ENCODE results near the gene BET1L. TPM values are rescaled to one million over a fixed set of nuclear protein-coding genes. Genes with fewer than 3 reads are reported as not detected.
"Not testable (repeated sequence)": the region's sequence is repeated elsewhere in the genome, so short reads cannot be mapped to it uniquely, and the experiment has no call there.

Gene BET1L
- total RNA-seq, 2 donors from 2014 or later: 64.6 to 76.8 TPM

- Mint-ChIP-seq H3K4me1 (ENCODE audit: low read depth) (peaks cover 63% of the 10 kb centered on the region), H3K36me3 (ENCODE audit: insufficient read depth in 2 of 2) (peaks cover 16 to 29% of the 10 kb centered on the region in 2 donors), H3K27ac (peak overlapping the region; percentile 99), H3K4me3 (peak overlapping the region; percentile 98 to 99)
- H3K9me3 Mint-ChIP-seq; DNase-seq; H3K27me3 Mint-ChIP-seq (ENCODE audit: low read depth); ATAC-seq (replicated peaks in 1 of 2): not testable (repeated sequence)
These were observed 31.1 kb upstream of the BET1L start for GRCh38 chr11:238346-238745.

GRCh38 chr11:236774-237767 lies 29.9 kb upstream of the BET1L start, which contains the start of gene PSMD13:
Gene PSMD13 (plus strand): TSS chr11:236976. CDS start chr11:237050, 74 bp downstream.
- Mint-ChIP-seq H3K4me3 (peak within 1 kb of the TSS; percentile 98 to 99), H3K27ac (peak within 1 kb of the TSS; percentile 99), H3K9me3 (no peaks in the 10 kb centered on the region), H3K36me3 (ENCODE audit: insufficient read depth in 2 of 2) (peaks cover 11 to 20% of the 10 kb centered on the region in 2 donors), H3K27me3 (ENCODE audit: low read depth) (no peaks in the 10 kb centered on the region), H3K4me1 (ENCODE audit: low read depth) (peaks cover 53% of the 10 kb centered on the region)
- DNase-seq (peak; percentile 93), ATAC-seq (replicated peaks in 1 of 2) (peak; percentile 86 to 87)

GRCh38 chr11:235997-236773 lies 29.0 kb upstream of the BET1L start, which contains the start of gene SIRT3:
Gene SIRT3 (minus strand): TSS chr11:236342. CDS start chr11:236328, 14 bp downstream.
- Mint-ChIP-seq H3K9me3 (no peaks in the 10 kb centered on the region), H3K4me3 (peak within 1 kb of the TSS; percentile 98 to 99), H3K27me3 (ENCODE audit: low read depth) (no peaks in the 10 kb centered on the region), H3K4me1 (ENCODE audit: low read depth) (peaks cover 44% of the 10 kb centered on the region), H3K36me3 (ENCODE audit: insufficient read depth in 2 of 2) (peaks cover 4 to 11% of the 10 kb centered on the region in 2 donors), H3K27ac (peak within 1 kb of the TSS; percentile 99)
- ATAC-seq (replicated peaks in 1 of 2) (peak; percentile 85 to 86), DNase-seq (peak; percentile 86 to 88)

GRCh38 chr11:235609-235996 lies 28.4 kb upstream of the BET1L start:
- H3K4me1 Mint-ChIP-seq (ENCODE audit: low read depth): peaks cover 42% of the 10 kb centered on the region

GRCh38 chr11:235180-235579 lies 28.0 kb upstream of the BET1L start:
- no peak for DNase-seq
- no peak for ATAC-seq (replicated peaks in 1 of 2)
- peak overlapping the region; percentile 88 for H3K27ac Mint-ChIP-seq
- peaks cover 38% of the 10 kb centered on the region for H3K4me1 Mint-ChIP-seq (ENCODE audit: low read depth)
- peaks cover 2 to 6% of the 10 kb centered on the region in 2 donors for H3K36me3 Mint-ChIP-seq (ENCODE audit: insufficient read depth in 2 of 2)
- H3K4me3 Mint-ChIP-seq: peak overlapping the region; percentile 82 to 90
- H3K9me3 Mint-ChIP-seq: no peaks in the 10 kb centered on the region
- H3K27me3 Mint-ChIP-seq (ENCODE audit: low read depth): no peaks in the 10 kb centered on the region

More at GRCh38 chr11:235609-235996, 28.4 kb upstream of the BET1L start:
- ATAC-seq (replicated peaks in 1 of 2) (peak; percentile 34 to 45), DNase-seq (peak in 1 of 2 donors; percentile 78)
- Mint-ChIP-seq H3K27ac (peak overlapping the region; percentile 88), H3K27me3 (ENCODE audit: low read depth) (no peaks in the 10 kb centered on the region), H3K4me3 (peak overlapping the region; percentile 82 to 90), H3K9me3 (no peaks in the 10 kb centered on the region), H3K36me3 (ENCODE audit: insufficient read depth in 2 of 2) (peaks cover 4 to 9% of the 10 kb centered on the region in 2 donors)

- no peaks in the 10 kb centered on the region for H3K27me3 Mint-ChIP-seq (ENCODE audit: low read depth)
- no peaks in the 10 kb centered on the region for H3K9me3 Mint-ChIP-seq
- H3K4me3 Mint-ChIP-seq: no peak overlapping the region
- H3K36me3 Mint-ChIP-seq (ENCODE audit: insufficient read depth in 2 of 2): peaks cover 0 to 1% of the 10 kb centered on the region in 2 donors
- H3K27ac Mint-ChIP-seq: peak overlapping the region; percentile 5
- DNase-seq (no peak), ATAC-seq (replicated peaks in 1 of 2) (no peak)
- peaks cover 21% of the 10 kb centered on the region for H3K4me1 Mint-ChIP-seq (ENCODE audit: low read depth)
These were observed 25.8 kb upstream of the BET1L start for GRCh38 chr11:232783-233565.

- peaks cover 20% of the 10 kb centered on the region for H3K4me1 Mint-ChIP-seq (ENCODE audit: low read depth)
- DNase-seq (no peak), ATAC-seq (replicated peaks in 1 of 2) (no peak)
- no peaks in the 10 kb centered on the region for H3K27me3 Mint-ChIP-seq (ENCODE audit: low read depth)
- H3K36me3 Mint-ChIP-seq (ENCODE audit: insufficient read depth in 2 of 2): no peaks in the 10 kb centered on the region
- no peak overlapping the region for H3K27ac Mint-ChIP-seq
- H3K9me3 Mint-ChIP-seq: no peaks in the 10 kb centered on the region
- H3K4me3 Mint-ChIP-seq: no peak overlapping the region
These were observed 23.2 kb upstream of the BET1L start for GRCh38 chr11:230431-230830.

- H3K4me1 Mint-ChIP-seq (ENCODE audit: low read depth): peaks cover 20% of the 10 kb centered on the region
- DNase-seq (no peak), ATAC-seq (replicated peaks in 1 of 2) (no peak)
- H3K27ac Mint-ChIP-seq: no peak overlapping the region
- H3K9me3 Mint-ChIP-seq: no peaks in the 10 kb centered on the region
- no peaks in the 10 kb centered on the region for H3K36me3 Mint-ChIP-seq (ENCODE audit: insufficient read depth in 2 of 2)
- H3K4me3 Mint-ChIP-seq: peak overlapping the region in 1 of 2 donors; percentile 1
- H3K27me3 Mint-ChIP-seq (ENCODE audit: low read depth): no peaks in the 10 kb centered on the region
These were observed 20.7 kb upstream of the BET1L start for GRCh38 chr11:227824-228379.

- H3K4me1 Mint-ChIP-seq (ENCODE audit: low read depth): peaks cover 22% of the 10 kb centered on the region
- ATAC-seq (replicated peaks in 1 of 2): peak; percentile 73 to 75
- H3K9me3 Mint-ChIP-seq: no peaks in the 10 kb centered on the region
- no peak overlapping the region for H3K4me3 Mint-ChIP-seq
- no peaks in the 10 kb centered on the region for H3K27me3 Mint-ChIP-seq (ENCODE audit: low read depth)
- no peaks in the 10 kb centered on the region for H3K36me3 Mint-ChIP-seq (ENCODE audit: insufficient read depth in 2 of 2)
- H3K27ac Mint-ChIP-seq: no peak overlapping the region
- no peak for DNase-seq
These were observed 18.7 kb upstream of the BET1L start for GRCh38 chr11:225734-226453.

GRCh38 chr11:224424-224823 lies 17.2 kb upstream of the BET1L start:
- H3K27ac Mint-ChIP-seq: no peak overlapping the region

GRCh38 chr11:223884-224283 lies 16.7 kb upstream of the BET1L start:
- Mint-ChIP-seq H3K36me3 (ENCODE audit: insufficient read depth in 2 of 2) (peaks cover 0 to 5% of the 10 kb centered on the region in 2 donors), H3K27me3 (ENCODE audit: low read depth) (no peaks in the 10 kb centered on the region), H3K9me3 (no peaks in the 10 kb centered on the region), H3K4me1 (ENCODE audit: low read depth) (peaks cover 23% of the 10 kb centered on the region), H3K4me3 (no peak overlapping the region), H3K27ac (no peak overlapping the region)
- DNase-seq: no peak
- no peak for ATAC-seq (replicated peaks in 1 of 2)

More at GRCh38 chr11:224424-224823, 17.2 kb upstream of the BET1L start:
- Mint-ChIP-seq H3K36me3 (ENCODE audit: insufficient read depth in 2 of 2) (peaks cover 0 to 2% of the 10 kb centered on the region in 2 donors), H3K27me3 (ENCODE audit: low read depth) (no peaks in the 10 kb centered on the region), H3K9me3 (no peaks in the 10 kb centered on the region), H3K4me3 (no peak overlapping the region), H3K4me1 (ENCODE audit: low read depth) (peaks cover 22% of the 10 kb centered on the region)
- no peak for ATAC-seq (replicated peaks in 1 of 2)
- no peak for DNase-seq

Measured in activated T-cell treated with anti-CD3 and anti-CD28 coated beads, Interleukin-2, amount 50 U/mL, for 72 hours (primary cell).